Retina (tissue), 1 donor: Measurements from ENCODE around the gene LIPC.
"Not testable (repeated sequence)": the region's sequence is repeated elsewhere in the genome, so short reads cannot be mapped to it uniquely, and the experiment has no call there.

Experiments
- DNase-seq: peaks from one replicate; pipeline ENCODE4 v3.0.0-alpha.2; 2016

The LIPC gene

GRCh38 chr15:58593870-58594269, 162.1 kb downstream of the LIPC start:
- no peak for DNase-seq

GRCh38 chr15:58594898-58595297, 163.1 kb downstream of the LIPC start:
- DNase-seq = no peak

GRCh38 chr15:58595516-58596263, 163.9 kb downstream of the LIPC start:
- no peak for DNase-seq

- DNase-seq = no peak
Observed at GRCh38 chr15:58597943-58598828, 166.4 kb downstream of the LIPC start.

- DNase-seq = no peak
Observed at GRCh38 chr15:58598829-58599210, 167.0 kb downstream of the LIPC start.

- DNase-seq = no peak
Observed at GRCh38 chr15:58602823-58603222, 171.0 kb downstream of the LIPC start.

GRCh38 chr15:58603927-58604326, 172.1 kb downstream of the LIPC start:
- DNase-seq = not testable (repeated sequence)

- DNase-seq = no peak
Observed at GRCh38 chr15:58604455-58604923, 172.7 kb downstream of the LIPC start.

GRCh38 chr15:58605931-58606530, 174.2 kb downstream of the LIPC start:
- DNase-seq = no peak

GRCh38 chr15:58606577-58607080, 174.8 kb downstream of the LIPC start:
- DNase-seq = no peak

GRCh38 chr15:58608129-58608590, 176.4 kb downstream of the LIPC start:
- DNase-seq = no peak

- DNase-seq = no peak
Observed at GRCh38 chr15:58608711-58609110, 176.9 kb downstream of the LIPC start.

GRCh38 chr15:58611731-58612676, 180.2 kb downstream of the LIPC start:
- no peak for DNase-seq

- DNase-seq = no peak
Observed at GRCh38 chr15:58616171-58616570, 184.4 kb downstream of the LIPC start.
